ENCODE data around the gene PEX1. TPM values are rescaled to one million over a fixed set of nuclear protein-coding genes. Genes with fewer than 3 reads are reported as not detected.
"Not testable (repeated sequence)": the region's sequence is repeated elsewhere in the genome, so short reads cannot be mapped to it uniquely, and the experiment has no call there.

The PEX1 gene
- total RNA-seq, 1 donor from 2014 or later = 12.4 TPM

DNA sequence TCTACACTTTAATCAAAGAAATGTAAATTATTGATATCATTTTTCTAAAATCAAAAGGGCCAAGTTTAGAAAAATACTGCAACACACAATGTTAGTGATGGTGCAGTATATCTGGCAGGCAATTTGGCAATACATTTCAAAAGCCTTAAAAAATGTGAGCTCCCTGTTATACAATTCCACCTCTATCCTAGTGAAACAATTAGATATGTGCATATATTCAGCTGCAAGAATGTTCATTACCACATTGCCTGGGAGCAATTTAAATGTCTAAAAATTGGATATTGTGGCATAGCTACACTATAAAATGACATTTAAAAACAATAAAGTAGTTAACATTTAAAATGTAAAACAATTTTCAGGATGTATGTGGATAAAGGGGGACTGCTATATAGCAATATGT lies 40.5 kb downstream of the PEX1 start:
- no peaks in the 10 kb centered on the region for H3K27me3 ChIP-seq (ENCODE audit: low read depth)
- TF ChIP-seq, protein P1, sequence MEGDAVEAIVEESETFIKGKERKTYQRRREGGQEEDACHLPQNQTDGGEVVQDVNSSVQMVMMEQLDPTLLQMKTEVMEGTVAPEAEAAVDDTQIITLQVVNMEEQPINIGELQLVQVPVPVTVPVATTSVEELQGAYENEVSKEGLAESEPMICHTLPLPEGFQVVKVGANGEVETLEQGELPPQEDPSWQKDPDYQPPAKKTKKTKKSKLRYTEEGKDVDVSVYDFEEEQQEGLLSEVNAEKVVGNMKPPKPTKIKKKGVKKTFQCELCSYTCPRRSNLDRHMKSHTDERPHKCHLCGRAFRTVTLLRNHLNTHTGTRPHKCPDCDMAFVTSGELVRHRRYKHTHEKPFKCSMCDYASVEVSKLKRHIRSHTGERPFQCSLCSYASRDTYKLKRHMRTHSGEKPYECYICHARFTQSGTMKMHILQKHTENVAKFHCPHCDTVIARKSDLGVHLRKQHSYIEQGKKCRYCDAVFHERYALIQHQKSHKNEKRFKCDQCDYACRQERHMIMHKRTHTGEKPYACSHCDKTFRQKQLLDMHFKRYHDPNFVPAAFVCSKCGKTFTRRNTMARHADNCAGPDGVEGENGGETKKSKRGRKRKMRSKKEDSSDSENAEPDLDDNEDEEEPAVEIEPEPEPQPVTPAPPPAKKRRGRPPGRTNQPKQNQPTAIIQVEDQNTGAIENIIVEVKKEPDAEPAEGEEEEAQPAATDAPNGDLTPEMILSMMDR (IDR thresholded peaks at IDR 0.05) = no peak
- intact Hi-C loops (cut with DNase I) = no loop called here
- H3K9me3 ChIP-seq = no peaks in the 10 kb centered on the region
- ATAC-seq (no peak), DNase-seq (no peak)
- peaks cover 86% of the 10 kb centered on the region for H3K36me3 ChIP-seq
- no peak overlapping the region for H3K27ac ChIP-seq
- no peak overlapping the region for H3K4me3 ChIP-seq
- H3K4me1 ChIP-seq = no peaks in the 10 kb centered on the region

DNA sequence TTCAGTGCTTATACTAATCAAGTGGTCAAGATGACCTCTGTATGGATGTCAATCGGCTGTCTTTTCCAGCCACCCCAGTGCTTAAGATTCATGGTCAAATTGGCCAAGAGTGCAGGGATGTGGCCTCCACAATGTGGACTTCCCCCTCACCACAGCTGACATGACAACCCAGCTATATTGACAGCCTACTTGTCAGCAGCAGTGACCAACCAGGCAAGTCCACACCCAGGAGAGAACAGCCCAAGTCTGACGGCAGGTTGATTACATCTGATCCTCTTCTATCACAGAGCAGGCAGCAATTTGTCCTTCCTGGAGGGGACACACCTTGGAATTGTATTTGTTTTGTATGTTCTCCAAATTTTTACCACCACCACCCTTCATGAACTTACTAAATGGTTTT lies 42.3 kb downstream of the PEX1 start:
- ATAC-seq (no peak), DNase-seq (no peak)
- Histone ChIP-seq H3K4me1 (no peaks in the 10 kb centered on the region), H3K4me3 (no peak overlapping the region), H3K27me3 (ENCODE audit: low read depth) (no peaks in the 10 kb centered on the region), H3K27ac (no peak overlapping the region), H3K9me3 (no peaks in the 10 kb centered on the region), H3K36me3 (peaks cover 67% of the 10 kb centered on the region)
- intact Hi-C loops (cut with DNase I) = no loop called here
- TF ChIP-seq, protein P1 (IDR thresholded peaks at IDR 0.05) = no peak

DNA sequence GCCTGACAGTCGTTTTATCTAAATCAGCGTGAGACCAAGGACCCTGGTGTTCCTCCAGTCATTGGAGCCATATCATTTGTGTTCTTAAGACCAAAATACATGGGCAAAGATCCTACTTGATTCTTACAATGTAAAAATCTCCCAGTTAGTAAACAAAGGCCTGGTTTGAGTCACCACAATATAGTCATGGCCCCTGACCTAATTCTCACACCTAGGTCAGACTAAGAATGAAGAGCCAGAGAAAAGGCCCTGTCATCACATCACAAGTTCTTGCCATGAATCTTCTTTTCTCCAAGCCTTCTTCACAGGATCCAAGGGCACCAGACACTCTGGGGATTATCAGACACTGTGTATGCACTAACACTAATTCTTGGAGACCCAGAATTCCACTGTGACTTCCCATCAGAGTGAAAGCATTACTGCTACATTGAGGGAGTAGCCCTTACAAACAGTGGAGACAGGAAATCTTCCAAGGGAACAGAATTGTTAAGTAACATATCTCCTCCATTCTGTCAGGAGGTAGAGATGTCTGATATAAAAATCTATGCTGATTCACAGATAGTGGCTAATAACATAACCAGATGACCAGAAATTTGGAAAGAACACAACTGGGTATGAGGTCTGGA lies 42.9 kb downstream of the PEX1 start:
- no peaks in the 10 kb centered on the region for H3K4me1 ChIP-seq
- peaks cover 62% of the 10 kb centered on the region for H3K36me3 ChIP-seq
- DNase-seq (no peak), ATAC-seq (no peak)
- H3K9me3 ChIP-seq = no peaks in the 10 kb centered on the region
- TF ChIP-seq, protein P1 (IDR thresholded peaks at IDR 0.05) = no peak
- H3K27ac ChIP-seq = no peak overlapping the region
- intact Hi-C loops (cut with DNase I) = no loop called here
- H3K4me3 ChIP-seq = no peak overlapping the region
- H3K27me3 ChIP-seq (ENCODE audit: low read depth) = no peaks in the 10 kb centered on the region

DNA sequence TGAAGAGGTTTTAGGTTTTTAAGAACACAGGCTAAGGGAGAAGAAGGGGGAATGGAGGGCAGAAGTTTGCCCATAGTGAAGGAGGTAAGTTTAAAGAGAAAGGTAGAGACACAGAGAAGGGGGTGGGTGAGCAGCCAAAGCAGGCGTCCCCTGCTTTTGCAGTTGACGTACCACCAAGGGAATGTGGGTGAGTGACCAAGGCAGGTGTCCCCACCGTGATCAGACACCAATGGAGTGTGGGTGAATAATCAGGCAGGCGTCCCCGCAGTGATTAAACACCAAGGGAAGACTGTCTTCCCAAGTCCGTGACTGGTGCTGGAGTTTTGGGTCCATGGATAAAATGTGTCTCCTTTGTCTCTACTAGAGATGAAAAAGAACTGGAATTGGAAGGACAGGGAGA lies 44.1 kb downstream of the PEX1 start:
- H3K27ac ChIP-seq; DNase-seq; H3K4me1 ChIP-seq; ATAC-seq; intact Hi-C loops (cut with DNase I); H3K4me3 ChIP-seq; H3K27me3 ChIP-seq (ENCODE audit: low read depth); H3K9me3 ChIP-seq: not testable (repeated sequence)
- H3K36me3 ChIP-seq = peaks cover 50% of the 10 kb centered on the region

DNA sequence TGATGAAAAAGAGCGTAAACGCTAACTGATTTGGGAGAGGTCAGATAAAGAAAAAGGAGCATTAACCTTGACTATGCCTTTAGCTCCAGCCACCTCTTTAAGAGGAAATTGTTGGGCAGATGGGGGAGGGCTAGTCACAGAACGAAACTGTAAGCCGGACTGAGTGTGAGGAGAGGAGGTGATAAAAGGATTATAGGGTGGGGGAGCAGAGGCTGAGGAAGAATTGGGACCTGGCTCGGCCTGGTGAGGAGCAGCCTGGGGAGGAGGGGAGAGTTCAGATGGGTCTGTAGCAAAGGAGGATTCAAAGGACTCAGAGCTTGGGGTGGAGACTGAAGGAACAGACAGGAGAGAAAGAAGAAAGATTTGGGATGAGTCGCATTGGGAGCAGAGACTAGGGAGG lies 44.7 kb downstream of the PEX1 start:
- ATAC-seq; H3K9me3 ChIP-seq; intact Hi-C loops (cut with DNase I); H3K4me1 ChIP-seq; H3K27me3 ChIP-seq (ENCODE audit: low read depth); DNase-seq; H3K4me3 ChIP-seq; H3K27ac ChIP-seq: not testable (repeated sequence)
- H3K36me3 ChIP-seq = peaks cover 44% of the 10 kb centered on the region

DNA sequence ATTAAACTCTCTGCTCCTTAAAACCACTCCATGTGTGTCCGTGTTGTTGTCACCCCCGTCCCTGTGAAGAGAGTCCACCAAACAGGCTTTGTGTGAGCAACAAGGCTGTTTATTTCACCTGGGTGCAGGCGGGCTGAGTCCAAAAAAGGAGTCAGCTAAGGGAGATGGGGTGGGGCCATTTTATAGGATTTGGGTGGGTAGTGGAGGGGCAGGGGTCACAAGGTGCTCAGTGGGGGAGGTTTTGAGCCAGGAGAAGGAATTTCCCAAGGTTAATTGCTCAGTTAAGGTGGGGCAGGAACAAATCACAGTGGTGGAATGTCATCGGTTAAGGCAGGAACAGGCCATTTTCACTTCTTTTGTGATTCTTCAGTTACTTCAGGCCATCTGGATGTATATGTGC lies 49.2 kb downstream of the PEX1 start:
- H3K4me3 ChIP-seq; ATAC-seq; DNase-seq; H3K4me1 ChIP-seq; H3K27me3 ChIP-seq (ENCODE audit: low read depth); H3K9me3 ChIP-seq; intact Hi-C loops (cut with DNase I); H3K27ac ChIP-seq: not testable (repeated sequence)
- H3K36me3 ChIP-seq = peaks cover 10% of the 10 kb centered on the region

DNA sequence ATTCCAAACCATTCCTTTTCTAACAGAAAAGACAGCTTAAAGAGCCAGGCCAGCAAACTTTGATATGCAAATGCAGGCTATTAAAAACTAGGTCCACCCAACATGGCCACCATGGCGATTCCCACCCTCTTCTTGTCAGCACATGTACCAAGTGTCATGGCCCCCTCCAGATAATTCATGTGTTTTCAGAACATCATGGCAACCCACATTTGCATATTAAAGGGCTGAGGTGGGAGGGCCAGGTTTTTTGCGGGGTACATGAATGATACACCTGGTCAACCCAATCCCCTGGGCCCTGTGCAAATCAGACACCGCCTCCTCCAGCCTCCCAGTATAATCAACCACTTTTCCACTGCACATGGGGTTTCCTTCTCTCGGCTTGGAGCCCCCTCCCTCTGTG lies 49.6 kb downstream of the PEX1 start:
- DNase-seq (no peak), ATAC-seq (no peak)
- no peaks in the 10 kb centered on the region for H3K4me1 ChIP-seq
- no peak overlapping the region for H3K4me3 ChIP-seq
- peaks cover 7% of the 10 kb centered on the region for H3K36me3 ChIP-seq
- intact Hi-C loops (cut with DNase I) = no loop called here
- no peak overlapping the region for H3K27ac ChIP-seq
- TF ChIP-seq, protein P1 (IDR thresholded peaks at IDR 0.05) = no peak
- H3K9me3 ChIP-seq = no peaks in the 10 kb centered on the region
- H3K27me3 ChIP-seq (ENCODE audit: low read depth) = no peaks in the 10 kb centered on the region
